Sigmoid colon (tissue), 7 donors: ENCODE results near the gene HDGFL1. TPM values are rescaled to one million over a fixed set of nuclear protein-coding genes. Genes with fewer than 3 reads are reported as not detected.

Source experiments
- DNase-seq: peaks from one replicate; pipeline ENCODE4 v3.0.0-alpha.2; 2019
- H3K27ac ChIP-seq, 4 donors: fragments of 200-600 bp; sonication (generic); one replicate each; pipeline ENCODE4 v1.5.1; 2016 to 2019; ENCODE audit warnings: mild to moderate bottlenecking in 1 of 4
- H3K27me3 ChIP-seq, 3 donors: fragments of 200-600 bp; sonication (generic); one replicate each; pipeline ENCODE4 v1.5.1; 2019; ENCODE audit warnings: mild to moderate bottlenecking in 1 of 3
- H3K36me3 ChIP-seq, 4 donors: fragments of 200-600 bp; sonication (generic); one replicate each; pipeline ENCODE4 v1.5.1; 2016 to 2019
- H3K4me1 ChIP-seq, 4 donors: fragments of 200-600 bp; sonication (generic); one replicate each; pipeline ENCODE4 v1.5.1; 2017 to 2019
- H3K4me3 ChIP-seq, 4 donors: fragments of 200-600 bp; sonication (generic); one replicate each; pipeline ENCODE4 v1.5.1; 2017 to 2019; ENCODE audit warnings: mild to moderate bottlenecking in 2 of 4, moderate library complexity in 1 of 4
- H3K9me3 ChIP-seq, 4 donors: fragments of 200-600 bp in 3 of 4; sonication (generic) in 3 of 4; one replicate each; pipeline versions ENCODE4 v1.5.1 to v1.6.1; 2013 to 2019
- CTCF ChIP-seq, 4 experiments: fragments of 450-650 bp in 3 of 4; fragments of 200-600 bp in 1 of 4; IDR thresholded peaks; one replicate each; pipeline ENCODE4 v1.5.1; 2016 to 2019; ENCODE audit warnings: antibody characterized with exemption in 4 of 4, mild to moderate bottlenecking in 3 of 4, moderate library complexity in 2 of 4
- EP300 ChIP-seq, 4 donors: sonication (generic); formaldehyde crosslinking; IDR thresholded peaks; one replicate each; pipeline ENCODE4 v1.6.1; 2017; ENCODE audit warnings: antibody characterized with exemption in 4 of 4
- POLR2A ChIP-seq, 2 donors: fragments of 450-650 bp; IDR thresholded peaks; one replicate each; pipeline ENCODE4 v1.6.1; 2016; ENCODE audit warnings: antibody characterized with exemption in 2 of 2, mild to moderate bottlenecking in 2 of 2, moderate library complexity in 2 of 2
- POLR2AphosphoS5 ChIP-seq, 4 donors: sonication (generic); formaldehyde crosslinking; IDR thresholded peaks; one replicate each; pipeline ENCODE4 v1.6.1; 2017; ENCODE audit warnings: antibody characterized with exemption in 4 of 4
- WGBS, 2 donors: extraction: QIAGEN DNeasy Blood & Tissue Kit; methylation state at CpG; one replicate each; pipeline ENCODE4 v1.1.7; 2013; 5-methylcytosine and 5-hydroxymethylcytosine counted together
- intact Hi-C: fragments of 100-400 bp; cut with DNase I; formaldehyde crosslinking; loops from one replicate; pipeline ENCODE4 v1.15.1; 2023
- polyA plus RNA-seq, 3 donors: library from polyadenylated mRNA; stranded (reverse); fragments of 200-250 nt; gene quantifications; one replicate each; pipeline ENCODE4 v1.2.3, GENCODE V29; 2013
- total RNA-seq, 4 donors: library from RNA; depleted of rRNA; stranded (reverse); fragments of >200 nt; gene quantifications; one replicate each; pipeline ENCODE4 v1.1.0, GENCODE V29; 2016
- donor health status: healthy with polysubstance abuse.
- donor health status: Bipolar disorder and iron deficiency.
- donor health status: healthy.

HDGFL1 gene
- total and polyA plus RNA-seq, 7 donors, result not detected

DNA sequence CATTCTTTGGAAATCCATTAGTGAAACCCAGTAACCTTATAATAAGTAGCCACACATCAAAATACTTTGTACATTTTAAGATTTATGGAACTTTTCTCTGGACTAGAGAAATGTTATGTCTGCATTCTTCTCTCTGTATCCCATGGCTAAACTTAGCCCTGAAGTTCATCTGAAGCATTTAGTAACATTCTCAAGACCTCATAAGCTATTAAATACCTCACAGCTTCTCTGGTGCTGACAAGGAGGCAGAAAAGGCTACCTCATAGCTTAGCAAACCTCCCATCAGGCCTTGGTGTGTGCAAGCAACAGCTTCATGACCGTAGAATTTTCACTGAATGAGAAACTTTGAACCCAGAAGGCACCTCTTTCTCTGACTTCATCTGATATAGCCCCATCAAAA is 38.9 kb upstream of the HDGFL1 start:
- Histone ChIP-seq H3K36me3 (no peaks in the 10 kb centered on the region), H3K4me3 (no peak overlapping the region), H3K27me3 (no peaks in the 10 kb centered on the region), H3K4me1 (peaks cover 0 to 16% (median 11%) of the 10 kb centered on the region in 4 donors), H3K27ac (no peak overlapping the region), H3K9me3 (no peaks in the 10 kb centered on the region)
- 48 to 92% methylated on average over 1 of the region's 1 CpG for WGBS, 2 donors
- TF ChIP-seq POLR2A (IDR thresholded peaks at IDR 0.05), result no peak
- no peak for DNase-seq
- intact Hi-C loops, result no loop called here

GRCh38 chr6:22536122-22536521 is 33.2 kb upstream of the HDGFL1 start:
- intact Hi-C loops, result no loop called here
- Histone ChIP-seq H3K9me3 (no peaks in the 10 kb centered on the region), H3K36me3 (no peaks in the 10 kb centered on the region), H3K27me3 (no peaks in the 10 kb centered on the region), H3K27ac (no peak overlapping the region), H3K4me3 (no peak overlapping the region), H3K4me1 (no peaks in the 10 kb centered on the region)
- TF ChIP-seq CTCF (IDR thresholded peaks at IDR 0.05) (no peak), POLR2AphosphoS5 (IDR thresholded peaks at IDR 0.05) (no peak), POLR2A (IDR thresholded peaks at IDR 0.05) (no peak), EP300 (IDR thresholded peaks at IDR 0.05) (no peak)
- 88 to 91% methylated on average over 4 of the region's 4 CpGs for WGBS, 2 donors
- no peak for DNase-seq

DNA sequence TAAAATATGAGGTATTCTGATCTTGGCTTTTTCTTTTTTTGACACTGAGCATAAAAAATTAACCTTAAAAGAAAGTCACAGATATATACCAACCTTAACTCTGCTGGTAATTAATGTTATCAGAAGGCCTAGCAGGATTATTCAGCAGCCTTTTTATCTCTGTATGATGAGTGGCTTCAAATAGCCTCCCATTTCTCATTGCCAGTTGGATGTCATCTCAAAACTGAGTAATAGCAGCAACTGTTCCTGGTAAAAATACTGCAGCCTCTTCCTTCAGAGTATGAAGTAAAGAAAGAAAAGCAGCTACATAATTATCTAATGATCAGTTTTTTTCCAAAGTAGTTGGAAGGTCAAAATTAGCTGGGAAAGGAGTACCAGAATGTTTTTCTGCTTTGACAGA is 24.9 kb upstream of the HDGFL1 start:
- TF ChIP-seq POLR2AphosphoS5 (IDR thresholded peaks at IDR 0.05) (peak in 1 of 4 donors; percentile 22), POLR2A (IDR thresholded peaks at IDR 0.05) (no peak), CTCF (IDR thresholded peaks at IDR 0.05) (no peak), EP300 (IDR thresholded peaks at IDR 0.05) (no peak)
- intact Hi-C loops, result no loop called here

DNA sequence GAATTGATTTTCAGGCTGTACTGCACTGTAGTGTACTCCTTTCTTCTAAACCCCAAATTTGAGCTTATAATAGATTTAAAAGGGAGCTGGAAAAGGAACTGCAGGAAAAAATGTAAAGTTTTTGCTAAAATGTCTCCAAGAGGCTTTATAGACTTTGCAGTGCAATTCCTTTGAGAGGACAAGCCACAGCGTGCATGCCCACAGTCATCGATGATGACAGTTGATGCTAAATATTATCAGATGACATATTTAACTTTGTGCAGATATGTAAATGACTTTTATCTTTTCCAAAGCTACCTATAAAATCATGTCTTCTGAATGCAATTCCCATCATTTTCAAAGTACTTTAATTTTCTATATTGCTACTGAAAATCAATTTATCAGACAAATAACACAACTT is 24.3 kb upstream of the HDGFL1 start:
- WGBS, 2 donors, result 94% methylated on average over 2 of the region's 2 CpGs
- Histone ChIP-seq H3K27me3 (no peaks in the 10 kb centered on the region), H3K9me3 (no peaks in the 10 kb centered on the region), H3K36me3 (no peaks in the 10 kb centered on the region), H3K4me3 (no peak overlapping the region), H3K27ac (no peak overlapping the region), H3K4me1 (peaks cover 0 to 14% (median 11%) of the 10 kb centered on the region in 4 donors)
- intact Hi-C loops, result no loop called here
- TF ChIP-seq EP300 (IDR thresholded peaks at IDR 0.05) (no peak), POLR2AphosphoS5 (IDR thresholded peaks at IDR 0.05) (no peak), POLR2A (IDR thresholded peaks at IDR 0.05) (no peak), CTCF (IDR thresholded peaks at IDR 0.05) (no peak)
- DNase-seq, result no peak

More for the DNA sequence above, 24.9 kb upstream of the HDGFL1 start:
- Histone ChIP-seq H3K27ac (no peak overlapping the region), H3K27me3 (no peaks in the 10 kb centered on the region), H3K4me3 (no peak overlapping the region), H3K36me3 (no peaks in the 10 kb centered on the region), H3K9me3 (no peaks in the 10 kb centered on the region), H3K4me1 (peaks cover 0 to 14% (median 11%) of the 10 kb centered on the region in 4 donors)
- DNase-seq, result no peak

GRCh38 chr6:22546236-22546635 is 23.1 kb upstream of the HDGFL1 start:
- WGBS, 2 donors, result 85% methylated on average over 1 of the region's 1 CpG
- H3K9me3 ChIP-seq, result no peaks in the 10 kb centered on the region
- H3K4me3 ChIP-seq, result no peak overlapping the region
- DNase-seq, result no peak
- H3K27ac ChIP-seq, result no peak overlapping the region
- H3K27me3 ChIP-seq, result no peaks in the 10 kb centered on the region
- intact Hi-C loops, result no loop called here
- no peak for TF ChIP-seq POLR2AphosphoS5 (IDR thresholded peaks at IDR 0.05)
- no peak for TF ChIP-seq EP300 (IDR thresholded peaks at IDR 0.05)
- H3K36me3 ChIP-seq, result no peaks in the 10 kb centered on the region
- H3K4me1 ChIP-seq, result peaks cover 0 to 14% (median 11%) of the 10 kb centered on the region in 4 donors

GRCh38 chr6:22550971-22551670 is 18.2 kb upstream of the HDGFL1 start:
- H3K27ac ChIP-seq, result no peak overlapping the region
- no peak for DNase-seq
- H3K9me3 ChIP-seq, result no peaks in the 10 kb centered on the region
- intact Hi-C loops, result no loop called here
- TF ChIP-seq POLR2AphosphoS5 (IDR thresholded peaks at IDR 0.05) (no peak), EP300 (IDR thresholded peaks at IDR 0.05) (no peak), POLR2A (IDR thresholded peaks at IDR 0.05) (no peak), CTCF (IDR thresholded peaks at IDR 0.05) (no peak)
- peaks cover 0 to 4% (median 3%) of the 10 kb centered on the region in 4 donors for H3K4me1 ChIP-seq
- no peaks in the 10 kb centered on the region for H3K27me3 ChIP-seq
- 92 to 95% methylated on average over 2 of the region's 2 CpGs for WGBS, 2 donors
- no peaks in the 10 kb centered on the region for H3K36me3 ChIP-seq
- H3K4me3 ChIP-seq, result no peak overlapping the region
